ENCODE results near the gene MAP3K5.
"Not testable (repeated sequence)": the region's sequence is repeated elsewhere in the genome, so short reads cannot be mapped to it uniquely, and the experiment has no call there.

MAP3K5 gene

GRCh38 chr6:136717716-136717990 lies 74.6 kb downstream of the MAP3K5 start:
- no peak for FAIRE-seq

DNA sequence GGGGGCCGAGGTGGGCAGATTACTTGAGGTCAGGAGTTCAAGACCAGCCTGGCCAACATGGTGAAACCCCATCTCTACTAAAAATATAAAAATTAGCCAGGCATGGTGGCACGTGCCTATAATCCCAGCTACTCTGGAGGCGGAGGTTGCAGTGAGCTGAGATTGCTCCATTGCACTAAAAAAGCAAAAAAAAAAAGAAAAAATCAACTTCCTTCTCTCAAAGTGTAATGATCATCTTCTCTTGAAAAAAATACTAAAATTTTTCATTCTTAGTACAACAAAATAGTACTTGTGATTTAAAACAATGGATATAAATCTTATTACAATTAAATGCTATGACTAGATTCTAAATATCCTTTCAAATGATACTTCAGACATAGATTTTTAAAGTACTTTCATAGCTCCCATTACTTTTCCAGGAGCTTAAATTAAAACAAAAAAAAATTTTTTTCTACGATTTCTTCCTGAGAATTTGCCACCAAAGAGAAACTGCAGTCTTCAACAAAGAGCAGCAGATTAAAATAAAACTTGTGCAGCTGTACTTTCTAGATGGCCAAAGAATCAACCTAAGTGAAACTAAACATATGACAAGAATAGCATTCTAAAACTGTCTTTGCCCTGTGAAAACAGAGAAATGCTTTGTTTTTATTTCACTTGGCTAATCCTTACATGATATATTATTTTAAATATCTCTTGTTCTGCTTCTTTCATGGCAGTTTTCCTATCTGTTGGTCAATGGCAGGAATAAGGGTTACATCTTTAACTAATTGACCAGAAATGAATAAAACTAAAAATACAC lies 75.2 kb downstream of the MAP3K5 start:
- FAIRE-seq: peak; percentile 78

- not testable (repeated sequence) for FAIRE-seq
Observed at GRCh38 chr6:136712642-136713041, 79.6 kb downstream of the MAP3K5 start.

DNA sequence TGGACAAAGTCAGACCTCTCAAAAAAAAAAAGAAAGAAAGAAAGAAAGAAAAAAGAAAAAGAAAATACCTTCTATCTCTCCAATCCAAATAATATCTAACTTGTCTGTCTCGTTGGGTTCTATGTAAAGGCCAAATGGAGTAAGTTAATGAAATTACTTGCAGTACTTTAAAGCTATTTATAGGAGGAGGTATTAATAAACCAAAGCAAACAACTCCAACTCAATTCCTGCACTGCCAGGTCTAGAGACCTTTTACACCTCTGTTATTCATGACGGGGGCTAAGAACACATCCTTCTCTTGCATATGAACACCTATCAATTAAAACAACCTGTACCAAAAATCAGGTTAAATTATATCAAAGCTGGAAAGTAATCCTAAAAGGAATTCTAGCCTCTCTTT lies 80.6 kb downstream of the MAP3K5 start:
- FAIRE-seq: no peak

GRCh38 chr6:136710877-136711552 lies 81.3 kb downstream of the MAP3K5 start:
- FAIRE-seq: no peak

- FAIRE-seq: no peak
Observed at GRCh38 chr6:136709429-136709828, 82.8 kb downstream of the MAP3K5 start.

DNA sequence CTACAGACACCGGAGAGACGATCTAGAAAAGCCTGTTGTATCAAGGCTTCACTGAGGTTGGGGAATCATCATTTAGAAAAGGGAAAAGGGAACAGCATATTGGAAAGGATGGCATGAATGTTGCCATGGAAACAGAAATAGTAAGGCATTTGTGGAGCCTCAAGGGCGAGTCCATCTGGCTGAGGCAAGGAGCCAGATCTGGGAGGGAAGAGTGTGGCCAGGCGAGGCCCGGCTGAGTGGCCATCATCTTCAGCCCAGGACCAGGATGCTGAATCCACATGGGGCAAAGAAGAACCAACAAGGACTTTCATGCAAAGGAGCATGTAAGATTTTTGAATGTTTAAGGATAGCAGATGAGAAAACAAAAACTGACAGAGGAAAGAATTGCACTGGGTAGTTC lies 85.8 kb downstream of the MAP3K5 start:
- no peak for FAIRE-seq

- peak; percentile 76 for FAIRE-seq
Observed at GRCh38 chr6:136703331-136703865, 88.9 kb downstream of the MAP3K5 start.

DNA sequence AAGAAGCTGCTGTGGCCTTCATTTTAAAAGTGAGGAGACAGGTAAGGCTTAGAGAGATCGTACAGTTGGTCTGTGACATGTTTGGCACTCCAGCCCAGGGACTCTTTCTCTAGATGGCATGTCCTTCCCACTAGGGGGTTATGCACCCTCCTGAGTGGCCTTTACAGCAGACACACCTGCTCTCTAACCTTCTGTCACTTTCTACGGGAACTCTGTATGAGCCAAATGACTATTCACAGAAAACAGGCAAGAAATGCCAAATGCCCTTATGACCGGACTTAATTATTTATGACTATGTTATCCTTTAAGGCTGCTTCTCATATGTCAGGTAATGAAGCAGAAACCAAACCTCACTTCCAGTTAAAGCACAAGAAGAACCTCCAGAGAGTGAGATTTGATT lies 91.2 kb downstream of the MAP3K5 start:
- no peak for FAIRE-seq

- FAIRE-seq: no peak
Observed at GRCh38 chr6:136699358-136699757, 92.9 kb downstream of the MAP3K5 start.

GRCh38 chr6:136696783-136697364 lies 95.4 kb downstream of the MAP3K5 start:
- FAIRE-seq: no peak

GRCh38 chr6:136696238-136696637 lies 96.0 kb downstream of the MAP3K5 start:
- no peak for FAIRE-seq

DNA sequence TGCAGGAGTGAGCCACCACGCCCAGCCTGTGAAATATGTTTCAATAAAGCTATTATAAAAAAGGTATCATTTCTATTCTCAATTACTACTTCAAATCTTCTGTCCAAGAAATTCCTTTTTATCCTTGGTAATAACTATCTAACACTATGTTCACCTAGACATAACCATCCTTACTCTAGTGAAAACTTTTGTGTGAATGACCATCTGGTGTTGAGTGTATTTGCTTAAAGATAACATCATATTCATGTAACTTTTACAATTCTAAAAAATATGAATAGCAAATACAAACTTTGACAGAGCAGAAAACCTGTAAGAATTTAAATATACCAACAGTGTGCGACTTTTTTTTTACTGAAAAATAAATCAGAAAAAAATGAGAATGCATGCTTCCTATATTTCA lies 96.9 kb downstream of the MAP3K5 start:
- FAIRE-seq: peak; percentile 79

DNA sequence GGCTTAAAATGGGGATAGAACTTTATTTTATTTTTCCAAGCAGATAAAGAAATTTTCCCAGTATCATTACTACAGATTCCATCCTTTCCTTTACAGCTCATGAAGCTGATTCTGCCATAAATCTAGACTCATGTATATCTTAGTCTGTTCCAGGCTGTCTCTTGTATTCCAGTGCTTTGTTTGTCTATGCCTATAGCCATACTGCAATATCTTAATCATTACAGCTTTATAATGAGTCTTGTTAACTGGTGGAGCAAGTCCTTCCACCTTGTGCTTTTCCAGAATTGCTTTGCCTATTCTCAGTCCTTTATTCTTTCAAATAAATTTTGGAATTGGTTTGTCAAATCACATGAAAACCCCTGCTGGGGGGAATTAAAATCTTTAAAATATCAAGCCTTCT lies 99.2 kb downstream of the MAP3K5 start:
- FAIRE-seq: no peak

DNA sequence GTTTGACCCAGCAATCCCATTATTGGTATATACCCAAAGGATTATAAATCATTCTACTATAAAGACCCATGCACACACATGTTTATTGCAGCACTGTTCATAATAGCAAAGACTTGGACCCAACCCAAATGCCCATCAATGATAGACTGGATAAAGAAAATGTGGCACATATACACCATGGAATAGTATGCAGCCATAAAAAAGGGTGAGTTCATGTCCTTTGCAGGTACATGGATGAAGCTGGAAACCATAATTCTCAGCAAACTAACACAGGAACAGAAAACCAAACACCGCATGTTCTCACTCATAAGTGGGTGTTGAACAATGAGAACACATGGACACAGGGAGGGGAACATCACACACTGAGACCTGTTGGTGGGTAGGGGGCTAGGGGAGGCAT lies 104.4 kb downstream of the MAP3K5 start:
- not testable (repeated sequence) for FAIRE-seq

GRCh38 chr6:136685540-136686108 lies 106.7 kb downstream of the MAP3K5 start:
- no peak for FAIRE-seq

- no peak for FAIRE-seq
Observed at GRCh38 chr6:136684466-136684865, 107.8 kb downstream of the MAP3K5 start.

- FAIRE-seq: no peak
Observed at GRCh38 chr6:136683209-136683941, 108.9 kb downstream of the MAP3K5 start.

DNA sequence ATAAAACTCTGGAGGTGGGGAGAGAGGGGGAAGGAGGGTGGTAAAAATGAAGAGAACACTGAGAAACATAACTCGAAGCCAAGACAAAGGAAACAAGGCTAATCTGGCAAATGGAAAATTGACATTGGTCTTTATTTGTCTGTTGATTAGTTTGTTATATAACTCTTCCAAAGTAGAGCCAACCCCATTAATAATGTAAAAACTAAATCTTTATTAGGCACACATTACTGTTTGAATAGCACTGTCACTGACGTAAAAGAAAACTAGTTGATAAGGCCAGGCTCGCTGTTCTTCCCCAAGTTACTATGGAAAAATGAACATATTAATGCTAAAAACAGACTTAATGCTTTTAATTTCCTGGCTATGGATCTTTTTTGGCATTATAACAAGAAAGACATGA lies 110.0 kb downstream of the MAP3K5 start:
- FAIRE-seq: no peak

DNA sequence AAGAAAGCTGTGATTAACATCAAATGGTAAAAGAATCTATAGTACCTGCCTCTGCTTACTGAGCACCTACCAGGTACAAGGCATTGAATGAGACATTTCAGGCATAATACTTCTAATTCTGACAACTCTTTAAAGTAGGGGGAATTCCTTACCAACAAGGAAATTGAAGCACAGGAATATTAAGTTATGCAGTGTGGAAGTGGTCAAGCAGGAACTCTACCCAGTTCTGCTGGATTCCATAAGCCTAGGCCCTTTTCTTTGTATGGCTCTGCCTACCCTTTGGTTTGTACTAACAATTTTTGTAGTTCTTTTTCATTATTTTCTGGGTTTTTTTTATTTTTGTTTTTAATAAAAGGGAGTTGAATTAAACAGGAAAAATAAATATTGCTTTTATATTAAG lies 114.5 kb downstream of the MAP3K5 start:
- peak; percentile 64 for FAIRE-seq

GRCh38 chr6:136677344-136677743 lies 114.9 kb downstream of the MAP3K5 start:
- FAIRE-seq: no peak

GRCh38 chr6:136676075-136676474 lies 116.2 kb downstream of the MAP3K5 start:
- FAIRE-seq: peak; percentile 47

DNA sequence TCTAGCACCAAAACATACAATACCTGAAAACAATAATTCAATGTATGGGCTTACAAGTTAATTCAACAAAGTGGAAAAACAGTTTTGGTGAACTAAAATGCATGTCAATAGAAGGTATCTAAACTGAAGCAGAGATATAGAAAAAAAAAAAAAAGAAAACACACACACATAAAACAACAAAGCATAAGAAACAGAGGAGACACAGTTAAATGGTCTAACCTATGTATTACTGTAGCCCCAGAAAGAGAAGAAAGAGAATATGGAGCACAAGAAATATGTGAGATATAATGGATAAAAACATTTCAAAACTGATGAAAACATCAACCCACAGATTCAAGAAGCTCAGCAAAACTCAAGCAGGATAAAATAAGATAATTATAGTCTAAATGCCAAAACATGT lies 118.7 kb downstream of the MAP3K5 start:
- FAIRE-seq: no peak

Data from islet of Langerhans (tissue), 1 donor.